Measurements from ENCODE around the gene C2orf68. TPM values are rescaled to one million over a fixed set of nuclear protein-coding genes. Genes with fewer than 3 reads are reported as not detected.
A peak's percentile ranks its signal among the peaks of the same experiment; 100 is the strongest.

C2orf68 gene
- total RNA-seq, 1 donor = 22.2 TPM

DNA sequence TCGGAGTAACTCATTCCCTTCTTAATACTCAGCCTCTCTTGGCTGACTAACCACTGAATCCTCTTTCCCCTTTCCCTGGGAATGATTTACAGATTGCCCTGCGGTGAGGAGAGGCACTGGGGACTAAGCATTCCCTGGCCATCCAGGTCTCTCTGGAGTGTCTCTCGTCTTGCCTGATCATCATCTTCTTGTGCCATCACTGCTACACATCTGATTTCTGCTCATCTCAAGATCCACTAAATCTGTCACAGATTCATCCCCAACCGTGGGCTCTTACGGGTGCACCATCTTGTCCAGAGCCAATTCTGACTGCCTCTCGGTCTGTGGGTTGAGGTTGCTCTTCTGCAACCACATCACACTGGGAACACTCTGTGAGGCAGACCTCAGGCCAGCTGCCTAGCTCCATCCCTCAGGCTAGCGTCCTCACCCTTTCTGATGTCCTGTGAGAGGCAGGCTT lies 44.1 kb upstream of the C2orf68 start:
- TF ChIP-seq, protein P1, sequence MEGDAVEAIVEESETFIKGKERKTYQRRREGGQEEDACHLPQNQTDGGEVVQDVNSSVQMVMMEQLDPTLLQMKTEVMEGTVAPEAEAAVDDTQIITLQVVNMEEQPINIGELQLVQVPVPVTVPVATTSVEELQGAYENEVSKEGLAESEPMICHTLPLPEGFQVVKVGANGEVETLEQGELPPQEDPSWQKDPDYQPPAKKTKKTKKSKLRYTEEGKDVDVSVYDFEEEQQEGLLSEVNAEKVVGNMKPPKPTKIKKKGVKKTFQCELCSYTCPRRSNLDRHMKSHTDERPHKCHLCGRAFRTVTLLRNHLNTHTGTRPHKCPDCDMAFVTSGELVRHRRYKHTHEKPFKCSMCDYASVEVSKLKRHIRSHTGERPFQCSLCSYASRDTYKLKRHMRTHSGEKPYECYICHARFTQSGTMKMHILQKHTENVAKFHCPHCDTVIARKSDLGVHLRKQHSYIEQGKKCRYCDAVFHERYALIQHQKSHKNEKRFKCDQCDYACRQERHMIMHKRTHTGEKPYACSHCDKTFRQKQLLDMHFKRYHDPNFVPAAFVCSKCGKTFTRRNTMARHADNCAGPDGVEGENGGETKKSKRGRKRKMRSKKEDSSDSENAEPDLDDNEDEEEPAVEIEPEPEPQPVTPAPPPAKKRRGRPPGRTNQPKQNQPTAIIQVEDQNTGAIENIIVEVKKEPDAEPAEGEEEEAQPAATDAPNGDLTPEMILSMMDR (IDR thresholded peaks at IDR 0.05; ENCODE audit: insufficient read depth, low read length) = no peak
- H3K4me3 ChIP-seq (ENCODE audit: low read depth, low read length) = no peak overlapping the region
- DNase-seq (ENCODE audit: low read depth) = peak; percentile 44

DNA sequence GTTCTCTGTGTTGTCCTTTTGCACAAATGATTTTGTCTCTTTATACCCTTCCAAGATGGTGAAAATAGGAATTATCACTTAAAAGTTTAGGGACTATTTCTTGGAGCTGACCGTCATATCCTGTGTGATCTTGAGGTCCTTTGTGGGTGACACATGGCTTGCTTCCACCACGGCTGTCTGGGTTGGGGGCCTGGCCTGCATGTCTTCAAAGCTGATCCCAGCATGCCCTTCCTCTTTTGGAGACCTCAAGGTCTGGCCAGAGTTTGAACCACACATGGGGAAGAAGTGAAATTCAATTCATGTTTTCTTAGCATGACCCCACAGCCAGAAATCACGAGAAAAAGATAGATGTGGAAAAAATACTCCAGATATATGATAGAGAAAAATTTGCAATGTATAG lies 42.1 kb upstream of the C2orf68 start:
- DNase-seq (ENCODE audit: low read depth) = no peak
- TF ChIP-seq, protein P1 (IDR thresholded peaks at IDR 0.05; ENCODE audit: insufficient read depth, low read length) = no peak
- no peak overlapping the region for H3K4me3 ChIP-seq (ENCODE audit: low read depth, low read length)

DNA sequence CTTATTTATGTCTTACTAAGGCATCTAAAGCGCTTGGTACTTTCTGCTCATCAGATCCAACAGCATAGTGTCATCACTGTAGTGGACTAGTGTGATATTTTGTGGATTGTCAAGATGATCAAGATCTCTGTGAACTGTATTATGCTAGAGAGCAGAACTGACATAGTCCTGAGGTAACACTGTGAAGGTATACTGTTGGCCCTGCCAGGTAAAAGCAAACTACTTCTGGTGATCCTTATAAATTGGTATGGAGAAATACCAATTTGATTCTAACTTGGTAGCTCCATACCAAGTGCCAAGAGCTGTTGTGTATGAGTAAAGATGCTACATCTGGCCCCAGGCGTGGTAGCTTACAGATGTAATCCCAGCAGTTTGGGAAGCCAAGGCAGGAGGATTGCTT lies 40.2 kb upstream of the C2orf68 start:
- TF ChIP-seq, protein P1 (IDR thresholded peaks at IDR 0.05; ENCODE audit: insufficient read depth, low read length) = no peak
- no peak overlapping the region for H3K4me3 ChIP-seq (ENCODE audit: low read depth, low read length)
- no peak for DNase-seq (ENCODE audit: low read depth)

DNA sequence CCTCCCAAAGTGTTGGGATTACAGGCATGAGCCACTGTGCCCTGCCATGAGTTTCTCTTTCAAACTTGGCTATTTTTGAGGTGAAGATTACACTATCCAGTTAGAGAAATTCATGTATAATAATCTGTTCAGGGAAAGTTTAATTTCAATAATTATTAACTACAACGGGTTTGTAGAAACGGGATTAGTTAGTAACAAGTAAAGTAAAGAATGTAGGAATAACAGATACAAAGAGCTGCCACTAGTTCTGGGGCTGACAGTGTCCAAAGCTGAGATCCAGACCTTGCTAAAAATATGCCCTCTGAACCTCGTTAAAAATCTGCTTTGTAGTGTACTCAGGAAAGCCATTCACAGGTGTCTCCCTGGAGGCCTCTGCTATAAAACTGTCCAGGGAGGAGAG lies 39.2 kb upstream of the C2orf68 start:
- H3K4me3 ChIP-seq (ENCODE audit: low read depth, low read length) = no peak overlapping the region
- no peak for DNase-seq (ENCODE audit: low read depth)
- TF ChIP-seq, protein P1 (IDR thresholded peaks at IDR 0.05; ENCODE audit: insufficient read depth, low read length) = no peak

DNA sequence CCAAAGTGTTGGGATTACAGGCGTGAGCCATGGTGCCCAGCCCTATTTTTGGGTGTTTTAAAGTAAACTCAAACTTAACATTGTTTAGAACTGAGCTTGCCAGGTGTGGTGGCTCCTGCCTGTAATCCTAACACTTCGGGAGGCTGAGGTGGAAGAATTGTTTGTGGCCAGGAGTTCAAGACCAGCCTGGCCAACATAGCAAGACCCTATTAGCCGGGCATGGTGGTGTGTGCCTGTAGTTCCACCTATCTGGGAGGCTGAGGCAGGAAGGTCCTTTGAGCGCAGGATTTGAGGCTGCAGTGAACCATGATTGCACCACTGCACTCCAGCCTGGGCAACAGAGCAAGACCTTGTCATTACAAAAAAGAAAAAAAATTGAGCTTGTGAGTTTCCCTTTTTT lies 38.6 kb upstream of the C2orf68 start:
- H3K4me3 ChIP-seq (ENCODE audit: low read depth, low read length) = no peak overlapping the region
- no peak for DNase-seq (ENCODE audit: low read depth)
- TF ChIP-seq, protein P1 (IDR thresholded peaks at IDR 0.05; ENCODE audit: insufficient read depth, low read length) = no peak

DNA sequence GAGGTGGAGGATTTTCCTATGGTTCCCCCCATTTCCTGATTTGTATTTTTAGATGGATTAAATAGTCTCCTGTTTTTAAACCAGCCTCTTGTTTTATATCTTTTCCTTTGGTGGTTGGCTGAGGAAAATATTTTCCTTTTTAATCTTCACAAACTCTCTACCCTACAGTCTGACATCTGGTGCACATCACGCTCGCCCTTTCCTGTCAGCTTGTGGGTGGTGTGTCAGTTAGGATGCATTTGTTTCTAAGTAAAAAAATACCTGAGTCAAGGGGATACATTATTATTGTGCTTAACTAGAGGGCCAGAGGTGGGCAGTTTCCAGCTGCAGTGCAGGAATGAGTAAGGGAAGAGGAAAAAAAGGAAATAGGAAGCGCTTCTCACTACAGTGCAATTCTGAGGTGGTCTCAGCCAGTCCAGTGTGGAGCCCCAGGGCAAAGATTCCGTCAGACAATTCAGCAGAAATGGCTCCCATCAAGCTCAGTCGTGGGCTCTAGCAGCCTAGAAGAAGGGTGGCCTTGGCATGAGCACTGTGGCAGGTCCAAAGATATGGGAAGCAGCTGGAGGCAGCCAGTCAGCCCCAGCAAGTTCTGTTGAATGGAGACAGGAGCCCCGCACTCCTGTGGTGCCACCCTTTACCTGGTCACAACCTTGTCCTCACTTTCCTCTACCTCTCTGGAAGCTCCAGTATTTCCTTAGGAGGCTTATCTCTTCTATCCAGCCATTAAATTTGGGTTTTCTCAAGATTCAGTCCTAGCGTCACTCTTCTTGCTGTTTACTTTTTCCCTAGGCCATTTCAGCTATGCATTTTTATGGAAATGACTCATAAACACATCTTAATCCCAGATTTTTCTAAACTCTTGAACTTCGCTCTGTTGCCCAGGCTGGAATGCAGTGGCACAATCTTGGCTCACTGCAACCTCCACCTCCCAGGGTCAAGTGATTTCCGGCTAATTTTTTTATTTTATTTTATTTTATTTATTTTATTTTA lies 37.6 kb upstream of the C2orf68 start:
- TF ChIP-seq, protein P1 (IDR thresholded peaks at IDR 0.05; ENCODE audit: insufficient read depth, low read length) = no peak
- peak; percentile 41 for DNase-seq (ENCODE audit: low read depth)
- H3K4me3 ChIP-seq (ENCODE audit: low read depth, low read length) = no peak overlapping the region

All from fibroblast of the aortic adventitia (primary cell).